T-helper 1 cell treated with Interleukin-12 subunit alpha and Interleukin-12 subunit beta and Interleukin-4 antibody, amounts not matched to agents 30 ng/mL and 1 ng/mL, for 36 hours (primary cell): ENCODE measurements around the gene ANKS1A. TPM values are rescaled to one million over a fixed set of nuclear protein-coding genes. Genes with fewer than 3 reads are reported as not detected.
"Not testable (repeated sequence)": the region's sequence is repeated elsewhere in the genome, so short reads cannot be mapped to it uniquely, and the experiment has no call there.

Source experiments
- intact Hi-C: fragments of 100-400 bp; cut with micrococcal nuclease; formaldehyde crosslinking; loops from one replicate; pipeline ENCODE4 v1.15.1; 2024
- total RNA-seq: library from RNA; stranded (reverse); gene quantifications from 2 replicates; pipeline ENCODE4 v1.2.3, GENCODE V29; 2022

ANKS1A gene
- total RNA-seq, 1 donor from 2014 or later: 9.4 TPM

GRCh38 chr6:34877869-34878485, 11.1 kb upstream of the ANKS1A start:
- intact Hi-C loops: no loop called here

GRCh38 chr6:34884073-34884472, 5.0 kb upstream of the ANKS1A start:
- intact Hi-C loops: loop anchor here (10.0 kb wide), 1 partner anchor 261 kb away; the partner anchor contains the start of gene TCP11

- intact Hi-C loops: loop anchor here (5.0 to 10.0 kb wide), 3 partner anchors 228 to 1237 kb away; partner anchors contain the start of gene TCP11
Observed at GRCh38 chr6:34884996-34885395, 4.1 kb upstream of the ANKS1A start.

- intact Hi-C loops: loop anchor here (5.0 to 10.0 kb wide), 3 partner anchors 229 to 1236 kb away; partner anchors contain the start of gene TCP11
Observed at GRCh38 chr6:34885837-34886236, 3.2 kb upstream of the ANKS1A start.

- intact Hi-C loops: loop anchor here (1.0 to 10.0 kb wide), 9 partner anchors 96 to 1234 kb away; partner anchors contain the start of genes BLTP3A, SMIM29, SNRPC and TCP11
Observed at GRCh38 chr6:34887753-34888513, 1.1 kb upstream of the ANKS1A start, which contains the start of gene TAF11. Gene TAF11 (minus strand): TSS chr6:34888042. CDS start chr6:34887957, 85 bp downstream.

- intact Hi-C loops: loop anchor here (1.0 to 10.0 kb wide), 9 partner anchors 96 to 1234 kb away; partner anchors contain the start of genes BLTP3A, SMIM29, SNRPC and TCP11
Observed at GRCh38 chr6:34888514-34888856, 570 bp upstream of the ANKS1A start.

GRCh38 chr6:34890533-34890925, 1.5 kb downstream of the ANKS1A start:
- intact Hi-C loops: no loop called here

GRCh38 chr6:34891296-34891695, 2.2 kb downstream of the ANKS1A start:
- intact Hi-C loops: no loop called here

GRCh38 chr6:34894693-34895092, 5.6 kb downstream of the ANKS1A start:
- intact Hi-C loops: no loop called here

- intact Hi-C loops: no loop called here
Observed at GRCh38 chr6:34897130-34897529, 8.1 kb downstream of the ANKS1A start.

- intact Hi-C loops: no loop called here
Observed at GRCh38 chr6:34897716-34898115, 8.7 kb downstream of the ANKS1A start.

- intact Hi-C loops: not testable (repeated sequence)
Observed at GRCh38 chr6:34899748-34900147, 10.7 kb downstream of the ANKS1A start.

GRCh38 chr6:34900321-34901031, 11.4 kb downstream of the ANKS1A start:
- intact Hi-C loops: no loop called here

GRCh38 chr6:34901930-34902329, 12.9 kb downstream of the ANKS1A start:
- intact Hi-C loops: no loop called here

- intact Hi-C loops: no loop called here
Observed at GRCh38 chr6:34904990-34905613, 16.0 kb downstream of the ANKS1A start.

GRCh38 chr6:34906826-34907225, 17.8 kb downstream of the ANKS1A start:
- intact Hi-C loops: no loop called here

GRCh38 chr6:34908194-34908593, 19.1 kb downstream of the ANKS1A start:
- intact Hi-C loops: no loop called here

- intact Hi-C loops: no loop called here
Observed at GRCh38 chr6:34909320-34909883, 20.3 kb downstream of the ANKS1A start.

GRCh38 chr6:34911822-34912221, 22.8 kb downstream of the ANKS1A start:
- intact Hi-C loops: loop anchor here (1.0 kb wide), 1 partner anchor 23 kb away; the partner anchor contains the start of gene ANKS1A

GRCh38 chr6:34912715-34913464, 23.8 kb downstream of the ANKS1A start:
- intact Hi-C loops: loop anchor here (1.0 kb wide), 1 partner anchor 24 kb away; the partner anchor contains the start of gene ANKS1A
